Neural progenitor cell (in vitro differentiated cells): ENCODE measurements around the gene S100A12. TPM values are rescaled to one million over a fixed set of nuclear protein-coding genes. Genes with fewer than 3 reads are reported as not detected.

ENCODE experiments used
- DNase-seq: peaks from one replicate; pipeline ENCODE4 v3.0.0-alpha.2; 2016; ENCODE audit warnings: low spot score
- H2AFZ ChIP-seq: fragments of 200-600 bp; sonication (generic); replicated peaks from 2 replicates; pipeline ENCODE4 v1.6.1; 2016; ENCODE audit warnings: antibody characterized with exemption
- H3F3A ChIP-seq: fragments of 200-600 bp; sonication (generic); 2 replicates; pipeline ENCODE4 v1.6.1; 2016; ENCODE audit warnings: antibody characterized with exemption, low read depth
- H3K27ac ChIP-seq: fragments of 200-600 bp; sonication (generic); 2 replicates; pipeline ENCODE4 v1.5.1; 2016; ENCODE audit warnings: mild to moderate bottlenecking
- H3K27me3 ChIP-seq: fragments of 200-600 bp; sonication (generic); 2 replicates; pipeline ENCODE4 v1.6.1; 2016; ENCODE audit warnings: mild to moderate bottlenecking, moderate library complexity
- H3K36me3 ChIP-seq: fragments of 200-600 bp; sonication (generic); 2 replicates; pipeline ENCODE4 v1.5.1; 2016
- H3K4me1 ChIP-seq: fragments of 200-600 bp; sonication (generic); 2 replicates; pipeline ENCODE4 v1.6.1; 2016; ENCODE audit warnings: mixed run types
- H3K4me2 ChIP-seq: fragments of 200-600 bp; sonication (generic); 2 replicates; pipeline ENCODE4 v1.6.1; 2016
- H3K4me3 ChIP-seq: fragments of 200-600 bp; sonication (generic); 2 replicates; pipeline ENCODE4 v1.5.1; 2016
- H3K79me2 ChIP-seq: fragments of 200-600 bp; sonication (generic); 2 replicates; pipeline ENCODE4 v1.6.1; 2016; ENCODE audit warnings: low read depth
- H3K9ac ChIP-seq: fragments of 200-600 bp; sonication (generic); 2 replicates; pipeline ENCODE4 v1.6.1; 2016
- H3K9me3 ChIP-seq: fragments of 200-600 bp; sonication (generic); 2 replicates; pipeline ENCODE4 v1.5.1; 2016; ENCODE audit warnings: low read depth
- H4K20me1 ChIP-seq: fragments of 200-600 bp; sonication (generic); 2 replicates; pipeline ENCODE4 v1.6.1; 2016; ENCODE audit warnings: low read depth
- H3K27ac Mint-ChIP-seq: 3 replicates; pipeline ENCODE4 v1.8.0; 2021; ENCODE audit warnings: mixed read lengths
- H3K27me3 Mint-ChIP-seq: 2 replicates; pipeline ENCODE4 v1.8.0; 2022; ENCODE audit warnings: low read depth, mild to moderate bottlenecking, inconsistent platforms, moderate library complexity, mixed read lengths; ENCODE audit not compliant: insufficient read depth
- H3K36me3 Mint-ChIP-seq: 3 replicates; pipeline ENCODE4 v1.8.0; 2021; ENCODE audit warnings: mixed read lengths
- H3K4me1 Mint-ChIP-seq: 3 replicates; pipeline ENCODE4 v1.8.0; 2021; ENCODE audit warnings: mixed read lengths
- H3K4me3 Mint-ChIP-seq: 3 replicates; pipeline ENCODE4 v1.8.0; 2021; ENCODE audit warnings: mild to moderate bottlenecking, moderate library complexity, mixed read lengths
- H3K9me3 Mint-ChIP-seq: 3 replicates; pipeline ENCODE4 v1.8.0; 2020; ENCODE audit warnings: mixed read lengths
- EZH2 ChIP-seq: fragments of 200-600 bp; sonication (generic); IDR thresholded peaks from 2 replicates; pipeline ENCODE4 v1.6.1; 2017; ENCODE audit warnings: antibody characterized with exemption, mild to moderate bottlenecking, moderate library complexity
- EZH2phosphoT487 ChIP-seq: fragments of 200-600 bp; sonication (generic); IDR thresholded peaks from 2 replicates; pipeline ENCODE4 v1.6.1; 2017; ENCODE audit warnings: antibody characterized with exemption
- total RNA-seq: library from RNA; depleted of rRNA; stranded (reverse); fragments of >200 nt; gene quantifications from 2 replicates; pipeline ENCODE4 v1.2.3, GENCODE V29; 2015; ENCODE audit warnings: low replicate concordance
- TF ChIP-seq, protein P1 (sequence below): fragments of 200-600 bp; sonication (generic); IDR thresholded peaks from 2 replicates; pipeline ENCODE4 v1.5.1; 2017; ENCODE audit warnings: antibody characterized with exemption, mild to moderate bottlenecking

The S100A12 gene
- total RNA-seq, 1 donor from 2014 or later: not detected

- H3F3A ChIP-seq: no peaks in the 10 kb centered on the region
- DNase-seq: no peak
- H3K27ac Mint-ChIP-seq: no peak overlapping the region
- H3K9ac ChIP-seq: no peak overlapping the region
- H3K9me3 Mint-ChIP-seq: no peaks in the 10 kb centered on the region
- no peak overlapping the region for H3K4me3 ChIP-seq
- TF ChIP-seq EZH2: no peak
- TF ChIP-seq, protein P1, sequence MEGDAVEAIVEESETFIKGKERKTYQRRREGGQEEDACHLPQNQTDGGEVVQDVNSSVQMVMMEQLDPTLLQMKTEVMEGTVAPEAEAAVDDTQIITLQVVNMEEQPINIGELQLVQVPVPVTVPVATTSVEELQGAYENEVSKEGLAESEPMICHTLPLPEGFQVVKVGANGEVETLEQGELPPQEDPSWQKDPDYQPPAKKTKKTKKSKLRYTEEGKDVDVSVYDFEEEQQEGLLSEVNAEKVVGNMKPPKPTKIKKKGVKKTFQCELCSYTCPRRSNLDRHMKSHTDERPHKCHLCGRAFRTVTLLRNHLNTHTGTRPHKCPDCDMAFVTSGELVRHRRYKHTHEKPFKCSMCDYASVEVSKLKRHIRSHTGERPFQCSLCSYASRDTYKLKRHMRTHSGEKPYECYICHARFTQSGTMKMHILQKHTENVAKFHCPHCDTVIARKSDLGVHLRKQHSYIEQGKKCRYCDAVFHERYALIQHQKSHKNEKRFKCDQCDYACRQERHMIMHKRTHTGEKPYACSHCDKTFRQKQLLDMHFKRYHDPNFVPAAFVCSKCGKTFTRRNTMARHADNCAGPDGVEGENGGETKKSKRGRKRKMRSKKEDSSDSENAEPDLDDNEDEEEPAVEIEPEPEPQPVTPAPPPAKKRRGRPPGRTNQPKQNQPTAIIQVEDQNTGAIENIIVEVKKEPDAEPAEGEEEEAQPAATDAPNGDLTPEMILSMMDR: no peak
- TF ChIP-seq EZH2phosphoT487: no peak
- H3K4me1 ChIP-seq: no peaks in the 10 kb centered on the region
- no peaks in the 10 kb centered on the region for H4K20me1 ChIP-seq
- H2AFZ ChIP-seq: no peak overlapping the region
- H3K27ac ChIP-seq: no peak overlapping the region
- H3K36me3 ChIP-seq: no peaks in the 10 kb centered on the region
- H3K27me3 ChIP-seq: no peaks in the 10 kb centered on the region
- H3K4me2 ChIP-seq: no peak overlapping the region
- H3K4me3 Mint-ChIP-seq: no peak overlapping the region
- no peaks in the 10 kb centered on the region for H3K79me2 ChIP-seq
- peaks cover 5% of the 10 kb centered on the region for H3K27me3 Mint-ChIP-seq
- no peaks in the 10 kb centered on the region for H3K4me1 Mint-ChIP-seq
- no peaks in the 10 kb centered on the region for H3K36me3 Mint-ChIP-seq
- no peaks in the 10 kb centered on the region for H3K9me3 ChIP-seq
Measured at GRCh38 chr1:153357076-153357852, 18.2 kb downstream of the S100A12 start.

DNA sequence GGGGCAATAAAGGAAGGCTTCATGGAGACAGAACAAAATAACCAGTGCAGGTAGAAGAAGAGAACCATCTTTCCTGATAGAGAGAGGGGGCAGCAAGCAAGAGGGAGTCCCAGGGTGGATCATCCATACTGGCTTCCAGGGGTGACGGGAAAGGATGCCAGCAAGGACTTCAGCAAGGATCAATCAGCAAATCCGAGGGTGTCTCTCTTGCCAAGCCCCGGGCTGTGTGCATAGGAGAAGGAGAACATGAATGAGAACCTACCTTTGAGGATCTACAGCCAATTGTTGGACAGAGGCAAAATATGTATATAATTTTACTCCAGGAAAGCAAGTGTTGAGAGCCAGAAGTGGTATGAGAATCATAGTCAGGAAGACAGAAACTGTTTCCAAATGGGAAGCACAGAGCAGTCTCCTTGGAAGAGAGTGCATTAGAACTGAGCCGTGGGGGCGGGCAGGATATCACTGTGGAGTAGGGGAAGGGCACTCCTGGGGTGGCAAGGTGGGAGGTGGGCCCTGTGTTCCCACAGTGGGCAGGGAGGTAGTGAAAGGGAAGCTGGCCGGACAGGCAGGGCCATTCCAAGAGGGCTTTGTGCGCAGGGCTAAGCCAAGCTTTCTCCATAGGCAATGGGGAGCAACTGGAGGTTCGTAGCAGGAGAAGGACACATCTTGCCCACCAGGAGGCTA, 18.9 kb downstream of the S100A12 start:
- H3K4me1 Mint-ChIP-seq: no peaks in the 10 kb centered on the region
- Histone ChIP-seq H3F3A (no peaks in the 10 kb centered on the region), H3K4me3 (no peak overlapping the region), H3K36me3 (no peaks in the 10 kb centered on the region), H4K20me1 (no peaks in the 10 kb centered on the region), H3K4me2 (no peak overlapping the region), H2AFZ (no peak overlapping the region), H3K27me3 (peaks cover 4% of the 10 kb centered on the region), H3K79me2 (no peaks in the 10 kb centered on the region), H3K4me1 (no peaks in the 10 kb centered on the region), H3K27ac (no peak overlapping the region), H3K9ac (no peak overlapping the region), H3K9me3 (no peaks in the 10 kb centered on the region)
- no peaks in the 10 kb centered on the region for H3K9me3 Mint-ChIP-seq
- no peak overlapping the region for H3K4me3 Mint-ChIP-seq
- peaks cover 5% of the 10 kb centered on the region for H3K27me3 Mint-ChIP-seq
- no peak for DNase-seq
- H3K27ac Mint-ChIP-seq: no peak overlapping the region
- H3K36me3 Mint-ChIP-seq: no peaks in the 10 kb centered on the region
- no peak for TF ChIP-seq EZH2phosphoT487

DNA sequence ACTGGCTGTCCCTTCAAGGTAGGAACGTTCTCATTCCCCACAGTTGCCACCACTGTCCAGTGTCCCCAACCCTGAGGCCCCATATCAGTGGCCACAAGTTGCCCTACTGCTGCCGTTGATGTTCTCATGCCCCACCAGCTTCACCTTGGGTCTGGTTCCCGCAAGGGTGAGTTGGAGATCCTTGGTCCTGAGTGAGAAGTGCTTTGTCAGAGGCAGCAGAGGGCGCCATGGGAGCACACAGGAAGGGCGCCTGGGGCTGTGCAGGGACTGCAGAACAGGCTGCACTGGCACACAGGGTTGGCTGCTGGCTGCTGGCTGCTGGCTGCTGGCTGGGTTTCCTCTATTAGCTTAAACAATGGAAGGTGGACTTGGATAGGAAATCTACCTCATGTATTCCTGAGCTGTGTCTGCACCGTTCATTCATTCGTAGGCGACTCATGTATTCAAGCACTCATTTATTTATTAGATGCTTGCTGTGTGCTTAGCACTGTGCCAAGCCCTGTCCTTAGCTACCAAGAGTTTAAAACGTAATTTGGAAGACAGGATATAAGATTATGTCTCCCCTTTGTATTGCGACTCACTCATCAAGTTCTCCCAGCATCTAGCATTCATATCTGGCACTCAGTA, 19.9 kb downstream of the S100A12 start:
- no peaks in the 10 kb centered on the region for H3K36me3 Mint-ChIP-seq
- no peak overlapping the region for H3K27ac ChIP-seq
- no peak overlapping the region for H3K27ac Mint-ChIP-seq
- H3K9me3 Mint-ChIP-seq: no peaks in the 10 kb centered on the region
- H3K27me3 ChIP-seq: peaks cover 14% of the 10 kb centered on the region
- H3K4me3 Mint-ChIP-seq: no peak overlapping the region
- no peak overlapping the region for H3K4me2 ChIP-seq
- no peak overlapping the region for H2AFZ ChIP-seq
- H3K9me3 ChIP-seq: no peaks in the 10 kb centered on the region
- peaks cover 8% of the 10 kb centered on the region for H3K27me3 Mint-ChIP-seq
- no peaks in the 10 kb centered on the region for H3K4me1 Mint-ChIP-seq
- no peak overlapping the region for H3K4me3 ChIP-seq
- H3K9ac ChIP-seq: no peak overlapping the region
- no peaks in the 10 kb centered on the region for H3K36me3 ChIP-seq
- no peak for TF ChIP-seq EZH2phosphoT487
- TF ChIP-seq, protein P1: peak; percentile 52
- DNase-seq: peak; percentile 59
- no peaks in the 10 kb centered on the region for H4K20me1 ChIP-seq
- no peaks in the 10 kb centered on the region for H3K79me2 ChIP-seq
- H3F3A ChIP-seq: no peaks in the 10 kb centered on the region
- H3K4me1 ChIP-seq: no peaks in the 10 kb centered on the region
